ENCODE measurements around the gene HDAC8.

HDAC8 gene

DNA sequence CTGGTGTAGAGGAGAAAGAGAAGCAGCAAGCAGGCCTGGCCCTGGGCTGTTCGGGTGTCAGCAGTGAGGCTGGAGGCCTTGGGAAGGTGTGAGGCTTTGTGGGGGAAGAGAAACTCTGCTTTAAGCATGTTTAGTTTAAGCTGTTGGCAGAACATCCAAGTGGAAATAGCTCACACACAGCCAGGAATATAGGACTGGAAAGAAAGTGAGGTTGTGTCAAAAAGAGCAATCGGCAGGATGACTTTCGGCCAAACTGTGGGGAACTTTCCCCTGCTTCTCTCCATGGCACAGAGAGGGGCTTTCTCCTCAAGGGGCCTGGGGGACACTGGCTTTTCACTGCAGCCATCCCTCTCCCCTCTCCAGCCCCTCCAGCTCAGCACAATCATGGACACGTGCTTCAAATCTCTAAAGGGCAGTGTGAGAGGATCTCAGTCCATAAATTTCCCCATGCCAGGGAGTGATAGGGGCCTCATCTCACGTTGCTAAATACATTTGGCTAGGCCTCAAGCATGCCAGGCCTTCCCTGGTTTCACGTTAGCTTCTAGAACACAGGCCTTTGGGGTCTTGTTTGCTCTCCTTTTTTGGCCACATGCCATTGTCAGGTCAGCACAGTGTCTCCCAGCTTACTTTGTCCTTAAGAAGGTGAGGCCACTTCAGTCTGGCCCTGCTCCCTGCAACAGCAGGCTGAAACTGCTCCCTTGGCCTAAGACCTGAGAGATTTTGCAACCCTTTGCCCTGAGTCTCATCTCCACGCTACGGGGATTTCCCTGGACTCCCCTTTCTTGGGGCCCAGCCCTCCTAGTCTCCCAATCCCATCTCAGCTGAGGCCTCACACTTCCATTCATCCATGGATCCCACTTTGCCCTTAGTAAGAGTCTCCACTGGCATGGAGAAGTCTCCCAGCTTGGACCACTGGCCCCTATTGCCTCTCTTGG, 258.7 kb downstream of the HDAC8 start:
- no peak for DNase-seq

DNA sequence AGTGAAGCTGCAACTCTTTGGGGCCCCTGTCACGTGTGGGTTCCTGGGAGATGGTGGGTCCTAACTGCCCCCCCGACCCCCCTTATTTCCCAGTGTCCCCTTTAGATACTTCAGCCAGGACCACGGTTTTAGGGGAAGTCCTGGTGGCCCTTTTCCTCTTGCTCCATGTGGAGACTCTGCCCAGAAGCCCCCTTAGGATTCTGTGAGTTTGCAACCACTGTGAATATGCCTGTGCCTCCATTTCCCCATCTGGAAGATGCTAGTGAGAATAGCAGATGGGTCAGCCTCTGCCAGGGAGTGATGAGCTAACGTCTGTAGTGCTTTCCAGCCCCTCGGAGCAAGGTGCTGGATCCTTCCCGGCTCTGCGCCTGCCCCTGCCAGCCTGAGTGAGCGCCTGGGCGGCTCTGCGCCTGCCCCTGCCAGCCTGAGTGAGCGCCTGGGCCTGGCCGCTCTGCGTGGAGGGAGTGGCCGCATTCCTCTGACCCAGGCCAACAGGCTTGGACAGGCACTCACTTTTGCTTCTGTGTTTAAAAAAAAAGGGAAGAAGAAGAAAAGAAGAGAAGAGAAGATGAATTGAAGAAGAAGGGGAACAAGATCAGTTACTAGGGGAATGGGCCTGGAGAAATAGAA, 260.2 kb downstream of the HDAC8 start:
- DNase-seq, result no peak

DNA sequence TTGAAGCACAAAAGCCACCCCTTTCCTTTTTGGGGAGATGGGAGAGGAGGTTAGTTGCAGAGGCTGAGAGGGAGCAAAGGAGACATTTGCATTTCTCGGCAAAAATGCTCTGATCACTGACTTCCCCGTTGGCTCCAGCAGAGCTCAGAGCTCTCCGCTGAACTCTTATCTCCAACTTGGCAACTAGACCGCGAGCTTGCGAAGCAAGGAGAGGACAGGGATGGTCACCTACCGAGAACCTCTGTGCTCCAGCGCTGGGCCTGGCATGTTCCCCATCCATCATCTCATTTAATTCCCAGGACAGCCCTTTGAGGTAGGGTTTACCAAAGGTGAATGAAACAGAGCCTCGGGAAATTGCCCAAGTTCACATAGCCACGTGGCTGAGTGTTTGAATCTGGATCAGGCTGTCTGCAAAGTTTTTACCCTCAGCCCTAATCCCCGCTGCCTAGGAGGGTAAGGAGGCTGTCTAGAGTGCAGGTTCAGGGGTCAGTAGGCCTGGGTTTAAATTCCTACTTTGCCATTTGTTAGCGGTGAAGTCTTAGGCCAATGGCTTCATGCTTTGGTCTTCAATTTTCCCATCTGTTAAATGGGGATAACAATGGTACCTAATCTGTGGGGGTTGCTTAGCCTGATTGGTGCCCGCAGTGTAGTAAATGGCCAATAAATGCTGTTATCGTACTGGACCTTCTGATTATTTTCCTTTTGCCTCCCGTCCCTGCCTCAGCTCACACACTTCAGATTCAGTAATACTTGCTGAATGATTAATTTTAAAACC, 263.2 kb downstream of the HDAC8 start:
- no peak for DNase-seq

DNA sequence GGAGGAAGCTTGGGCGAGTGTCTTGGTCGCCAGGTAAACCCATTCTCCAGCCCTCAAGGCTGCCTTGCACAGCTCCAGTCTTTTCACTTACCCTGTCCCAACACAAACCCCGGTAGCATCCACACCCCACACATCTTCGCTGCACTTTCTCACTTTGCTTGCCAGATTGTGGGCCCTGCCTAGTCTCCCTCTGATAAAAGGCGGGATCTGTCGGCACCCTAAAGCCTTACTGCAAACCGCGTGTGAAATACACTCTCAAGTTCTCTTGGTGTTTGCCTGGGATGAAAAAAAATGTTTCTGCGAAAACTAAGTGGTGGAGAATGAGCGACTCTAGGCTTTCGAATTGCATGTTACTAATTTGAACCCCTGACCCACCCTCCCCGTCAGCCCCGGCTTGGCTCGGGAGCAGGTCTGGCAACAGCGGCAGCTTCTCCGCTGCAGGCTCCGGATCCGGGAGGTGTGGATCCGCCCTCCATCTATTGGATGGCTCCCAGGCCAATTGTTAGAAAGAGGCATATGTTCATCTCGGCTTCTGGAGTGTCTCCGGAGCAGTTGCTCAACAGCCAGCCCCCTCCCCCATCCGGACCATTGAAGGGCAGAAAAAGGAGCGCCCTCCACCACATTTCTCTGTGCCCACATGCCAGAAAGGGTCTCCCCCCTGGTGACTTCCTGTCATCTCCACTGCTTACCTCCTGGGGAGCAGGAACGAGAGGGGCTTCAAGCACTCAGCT, 263.9 kb downstream of the HDAC8 start:
- DNase-seq, result no peak

DNA sequence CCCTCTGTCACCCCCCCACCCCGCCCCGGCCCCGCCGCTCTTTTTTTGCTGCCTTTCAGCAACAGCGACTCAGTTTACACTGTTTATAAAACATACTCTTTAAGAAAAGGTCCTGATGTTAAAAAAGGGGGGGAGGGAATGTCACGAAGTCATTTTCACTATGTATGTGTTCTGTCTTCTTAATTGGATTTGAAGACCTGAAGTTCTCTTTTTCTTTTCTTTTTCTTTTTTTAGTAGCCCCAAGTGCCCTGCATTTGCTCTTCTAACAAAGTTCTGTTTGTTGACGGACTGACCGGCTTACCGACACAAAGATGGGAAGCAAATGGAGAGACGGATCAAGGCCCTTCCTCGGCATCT, 264.5 kb downstream of the HDAC8 start:
- DNase-seq, result no peak

DNA sequence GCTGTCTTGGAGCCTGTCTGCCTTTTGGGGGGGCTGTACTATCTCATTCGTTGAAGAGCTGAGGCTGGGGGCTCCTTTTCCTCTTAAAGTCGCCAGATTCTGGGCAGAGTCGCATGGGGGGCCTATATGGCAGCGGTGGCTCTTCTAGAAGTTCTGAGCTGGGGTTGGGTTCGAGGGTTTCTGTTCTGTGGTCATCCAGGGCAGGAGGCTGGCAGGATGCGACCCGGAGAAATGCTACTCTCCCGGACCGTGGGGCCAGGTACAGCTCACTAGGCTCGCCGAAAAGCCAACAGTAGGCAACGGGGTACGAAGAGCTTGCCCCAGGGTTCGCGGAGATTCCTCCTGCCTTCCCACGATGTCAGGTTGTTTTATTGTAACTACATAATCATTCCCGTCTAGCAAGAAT, 265.0 kb downstream of the HDAC8 start:
- no peak for DNase-seq

DNA sequence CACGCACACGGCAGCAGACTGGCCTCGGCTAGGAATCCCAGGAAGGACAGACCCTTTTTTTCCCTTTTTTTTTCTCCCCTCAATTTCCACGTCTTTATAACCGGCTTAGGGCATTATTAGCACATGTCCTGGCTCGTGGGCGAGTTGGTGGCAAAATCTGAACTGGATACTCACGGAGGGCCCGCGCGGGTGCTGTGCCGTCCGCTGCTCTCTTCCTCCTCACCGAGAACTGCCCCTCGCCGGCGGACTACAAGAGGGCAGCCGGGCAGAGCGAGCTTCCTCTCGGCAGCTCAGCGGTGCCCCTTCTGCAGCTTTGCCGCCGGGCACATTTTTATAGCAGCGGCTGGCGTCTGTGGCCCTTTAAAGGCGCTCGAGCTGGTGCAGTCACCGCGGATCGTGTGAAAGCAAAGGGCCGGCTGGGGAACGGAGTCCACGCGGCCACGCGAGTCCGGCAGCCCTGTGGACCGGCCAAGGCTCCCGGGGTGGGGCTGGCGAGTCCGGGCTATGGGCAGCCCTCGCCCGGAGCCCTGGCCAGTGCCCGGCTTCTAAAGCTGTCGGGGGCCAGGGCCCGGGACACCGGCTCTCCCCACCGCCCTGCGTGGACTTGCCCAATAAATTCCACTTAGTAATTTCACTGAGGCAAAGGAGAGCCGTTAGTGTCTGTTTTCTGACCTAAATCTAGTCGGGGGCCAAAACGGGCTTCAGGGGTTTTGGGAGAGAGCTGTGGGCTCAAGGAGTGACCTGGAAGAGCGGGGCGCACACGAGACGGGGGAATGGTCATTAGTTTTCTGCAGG, 265.6 kb downstream of the HDAC8 start:
- DNase-seq, result no peak

DNA sequence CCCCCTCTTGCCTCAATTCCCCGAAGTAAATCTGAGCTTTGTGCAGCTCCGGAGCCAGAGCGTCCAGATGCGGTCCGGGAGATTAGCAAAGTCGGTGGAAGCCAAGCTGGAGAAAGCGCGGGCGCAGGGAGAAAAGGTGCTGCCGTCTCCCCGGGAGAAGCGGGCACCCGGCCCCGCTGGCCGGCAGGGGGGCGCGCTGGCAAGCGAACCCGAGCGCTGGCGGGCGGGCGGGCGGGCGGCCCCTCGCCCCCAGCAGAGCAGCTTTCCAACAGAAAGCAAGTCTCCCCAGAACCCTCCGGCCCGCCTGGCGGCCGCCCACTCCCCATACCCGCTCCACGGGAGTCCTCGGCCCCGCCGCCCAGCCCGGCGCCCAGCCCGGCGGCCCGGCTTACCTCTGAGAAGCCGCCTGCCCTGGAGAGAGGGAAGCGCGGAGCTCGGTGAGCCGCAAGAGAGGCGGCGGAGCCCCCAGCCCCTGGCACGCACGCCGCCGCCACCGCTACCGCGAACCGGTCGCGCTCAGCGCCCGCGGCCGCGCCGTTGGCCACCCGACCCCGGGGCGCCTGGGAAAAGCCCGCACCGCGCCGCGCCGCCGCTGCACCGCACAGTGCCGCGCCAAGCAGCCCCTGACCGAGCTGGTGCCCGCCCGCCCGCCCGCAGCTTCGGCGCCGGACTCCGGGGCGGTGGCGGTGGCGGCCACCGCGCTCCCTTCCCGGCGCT, 266.4 kb downstream of the HDAC8 start:
- DNase-seq, result no peak

DNA sequence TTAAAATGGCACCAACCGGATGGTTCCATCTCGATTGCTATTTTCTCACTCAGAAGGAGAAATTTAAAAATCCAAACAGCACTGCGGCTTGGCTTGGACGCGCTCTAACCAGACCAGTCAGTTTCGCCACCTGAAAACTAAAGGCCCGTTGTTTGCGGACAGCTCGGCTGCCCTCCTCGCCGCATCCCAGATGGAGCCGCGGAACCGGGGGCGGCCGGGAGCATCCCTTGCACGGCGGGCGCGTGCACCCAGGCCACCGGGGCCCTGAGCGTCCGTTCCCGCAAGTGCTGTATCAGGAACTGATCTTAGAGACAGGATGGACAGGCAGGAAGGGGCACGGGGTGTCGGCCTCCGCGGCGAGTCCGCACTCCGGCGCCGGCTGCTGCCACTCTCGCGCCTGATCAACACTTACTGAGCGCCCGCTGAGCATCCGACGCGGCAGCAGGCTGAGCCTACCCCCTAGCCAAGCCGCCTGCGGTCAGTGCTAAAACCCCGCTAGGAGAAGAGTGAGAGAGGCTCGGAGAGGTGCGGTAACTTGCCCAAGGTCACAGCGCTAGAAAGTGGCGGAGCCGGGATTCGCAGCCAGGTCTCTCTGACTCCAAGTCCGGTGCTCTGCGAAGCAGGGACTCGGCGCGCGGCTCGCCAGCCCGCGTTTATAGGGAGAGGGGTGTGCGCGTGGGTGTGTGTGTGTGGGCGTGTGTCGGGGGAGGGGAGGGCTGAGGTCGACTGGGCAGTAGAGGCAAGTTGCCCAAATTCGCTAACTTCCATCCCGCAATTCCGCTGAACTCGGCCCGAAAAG, 267.2 kb downstream of the HDAC8 start, which contains the start of gene CITED1:
Gene CITED1 (minus strand): TSS at position 629 of the 799 bp plus-strand sequence. CDS start 3,045 bp downstream, outside the sequence.
- DNase-seq, result no peak

DNA sequence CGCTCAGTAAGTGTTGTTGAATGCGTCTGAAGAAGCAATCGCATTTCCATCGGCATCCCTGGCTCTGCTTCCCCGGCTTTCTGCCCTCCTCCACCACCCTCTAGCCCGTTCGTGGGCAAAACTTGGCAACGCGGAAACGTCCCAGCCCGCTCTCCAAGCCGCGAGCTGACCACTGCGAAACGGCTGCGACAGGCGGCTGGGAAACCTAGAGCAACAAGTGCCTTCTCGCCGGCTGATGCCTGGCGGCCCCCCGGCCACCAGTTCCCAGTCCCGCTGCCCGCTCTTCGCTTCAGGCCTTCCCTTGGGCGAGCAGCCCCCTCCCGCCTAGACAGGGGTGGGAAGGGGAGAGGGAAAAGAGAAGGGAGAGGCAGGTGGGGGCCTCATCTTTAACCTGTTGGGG, 267.8 kb downstream of the HDAC8 start:
- no peak for DNase-seq

DNA sequence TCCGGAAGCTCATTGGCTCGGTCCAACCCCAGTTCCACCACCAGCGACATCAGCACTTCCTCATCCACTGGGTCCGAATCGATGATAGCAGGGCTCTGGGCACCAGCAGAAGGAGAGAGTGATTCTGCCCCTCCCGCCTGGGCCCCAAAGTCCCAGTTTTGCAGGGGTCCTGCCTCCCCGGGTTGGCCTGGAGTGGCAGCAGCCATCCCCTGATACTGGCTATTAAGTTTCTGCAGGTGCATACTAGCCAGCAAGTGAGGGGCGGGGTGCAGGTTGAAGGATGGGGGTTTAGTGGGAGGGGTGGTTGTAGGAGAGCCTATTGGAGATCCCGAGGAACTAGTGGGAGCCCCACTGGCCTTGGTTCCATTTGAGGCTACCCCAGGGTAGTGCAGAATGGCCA, 270.9 kb downstream of the HDAC8 start:
- DNase-seq, result no peak

DNA sequence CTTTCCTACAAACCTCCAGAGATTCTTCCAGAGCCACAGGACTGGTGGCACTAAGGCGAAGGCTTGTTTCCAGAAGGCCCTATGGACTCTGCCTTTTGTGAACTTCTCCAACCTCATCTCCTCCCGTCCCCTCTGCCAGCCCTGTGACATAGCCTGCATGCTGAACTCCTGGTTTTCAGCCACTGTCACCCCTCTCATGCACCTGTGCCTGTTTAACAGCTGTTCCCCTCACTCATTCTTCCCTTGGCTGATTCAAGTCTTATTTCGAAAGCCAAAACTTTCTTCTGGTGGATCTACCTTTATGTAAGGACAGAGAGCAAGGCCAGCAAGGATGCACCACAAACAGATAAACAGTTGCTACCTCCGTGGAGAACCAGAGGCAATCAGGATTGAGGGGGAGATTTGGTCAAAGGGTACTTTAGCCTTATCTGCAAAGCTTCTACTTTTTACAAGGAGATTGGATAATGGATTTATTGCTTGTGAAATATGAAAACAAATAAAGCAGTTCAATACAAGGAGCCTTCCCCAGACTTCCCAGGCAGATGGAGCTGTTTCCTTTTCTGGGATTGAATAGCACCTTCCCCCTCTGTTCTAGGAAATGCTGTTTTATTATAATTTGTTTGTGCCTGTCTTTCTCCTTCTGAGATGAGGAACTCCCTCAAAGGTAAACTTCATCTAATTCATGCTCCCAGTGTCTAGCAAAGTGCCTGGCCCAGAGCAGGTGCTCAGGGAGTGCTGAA, 272.6 kb downstream of the HDAC8 start:
- no peak for DNase-seq

DNA sequence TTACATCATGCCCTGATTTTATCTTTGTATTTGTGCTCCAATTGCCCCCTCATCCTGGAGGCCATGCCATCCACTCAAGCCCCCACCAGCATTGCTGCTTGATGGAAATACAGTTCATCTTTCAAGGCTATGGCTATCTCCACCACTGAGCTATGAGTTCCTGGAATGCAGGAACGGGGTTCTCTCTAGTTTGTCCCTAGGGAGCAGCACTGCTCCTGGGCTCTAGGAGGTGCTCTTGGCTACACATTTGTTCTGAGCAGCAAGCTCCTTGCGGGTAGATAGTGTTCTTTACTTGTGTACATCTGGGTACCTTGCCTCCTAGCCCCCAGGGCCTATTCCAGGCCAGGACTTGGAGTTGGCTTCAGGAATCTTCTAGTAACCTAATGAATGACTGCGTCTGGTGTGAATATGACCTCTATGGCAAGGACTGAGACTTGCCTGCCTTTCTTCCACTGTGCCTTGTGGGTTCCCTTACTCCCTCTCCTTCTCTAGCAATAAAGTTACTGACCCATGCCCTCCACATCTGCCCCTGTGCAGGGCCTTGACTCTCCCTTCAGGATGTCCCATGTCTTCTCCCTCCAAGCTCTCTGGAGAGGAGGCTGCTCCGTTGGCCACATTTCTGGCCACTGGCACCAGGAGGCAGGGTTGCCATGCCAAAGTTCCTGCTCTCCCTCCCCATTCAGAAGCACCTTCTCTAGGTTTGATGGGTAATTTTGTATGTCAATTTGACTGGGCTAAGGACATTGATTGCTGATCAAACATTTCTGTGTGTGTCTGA, 274.5 kb downstream of the HDAC8 start:
- DNase-seq, result no peak

DNA sequence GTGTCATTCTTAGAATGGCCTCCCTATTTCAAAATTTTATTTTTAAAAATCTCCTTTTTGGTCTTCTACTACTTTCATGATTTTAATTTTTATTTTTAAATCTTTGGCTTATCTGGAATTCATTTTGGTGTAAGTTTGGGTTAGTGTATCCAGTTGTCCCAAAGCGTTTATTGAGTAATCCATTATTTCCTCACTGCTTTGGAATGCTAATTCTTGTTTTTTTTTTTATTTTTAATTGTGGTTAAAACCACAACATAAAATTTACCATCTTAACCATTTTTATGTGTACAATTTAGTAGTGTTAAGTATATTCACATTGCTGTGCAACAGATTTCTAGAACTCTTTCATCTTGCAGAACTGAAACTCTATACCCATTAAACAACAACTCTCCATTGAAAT, 275.7 kb downstream of the HDAC8 start:
- no peak for DNase-seq

DNA sequence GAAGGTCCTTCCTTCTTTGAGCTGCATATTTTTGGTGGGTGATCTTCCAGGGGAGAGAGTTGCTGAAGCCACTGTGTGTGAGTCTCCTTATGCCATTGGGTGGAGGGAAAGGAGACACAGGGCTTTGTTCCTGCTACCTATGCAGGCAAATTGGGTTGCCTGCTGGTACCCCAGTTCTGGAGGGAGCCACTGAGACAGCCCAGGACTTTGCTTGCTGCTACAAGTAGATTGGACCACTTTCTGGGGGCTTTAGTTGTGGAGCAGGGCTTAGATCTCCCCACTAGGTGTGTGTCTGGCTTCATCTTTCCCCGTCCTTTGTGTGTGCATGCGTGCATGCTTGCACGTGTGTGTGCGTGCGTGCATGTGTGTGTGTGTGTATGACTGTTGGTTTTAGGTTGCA, 276.9 kb downstream of the HDAC8 start:
- no peak for DNase-seq

DNA sequence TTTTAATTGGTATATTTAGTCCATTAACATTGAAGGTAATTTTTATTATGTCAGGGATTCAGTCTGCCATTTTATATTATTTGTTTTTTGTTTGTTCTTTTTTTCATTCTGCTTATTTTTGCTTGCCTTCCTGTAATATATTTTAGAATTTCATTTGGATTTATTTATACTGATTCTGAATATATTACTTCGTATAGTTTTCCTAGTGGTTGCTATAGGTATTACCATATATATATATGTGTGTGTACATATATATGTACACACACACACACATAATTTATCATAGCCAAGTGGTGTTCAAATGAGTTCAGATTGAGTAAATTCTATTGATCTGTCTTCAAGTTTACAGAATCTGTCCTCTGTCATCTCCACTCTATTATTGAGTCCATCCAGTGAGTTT, 278.1 kb downstream of the HDAC8 start:
- no peak for DNase-seq

DNA sequence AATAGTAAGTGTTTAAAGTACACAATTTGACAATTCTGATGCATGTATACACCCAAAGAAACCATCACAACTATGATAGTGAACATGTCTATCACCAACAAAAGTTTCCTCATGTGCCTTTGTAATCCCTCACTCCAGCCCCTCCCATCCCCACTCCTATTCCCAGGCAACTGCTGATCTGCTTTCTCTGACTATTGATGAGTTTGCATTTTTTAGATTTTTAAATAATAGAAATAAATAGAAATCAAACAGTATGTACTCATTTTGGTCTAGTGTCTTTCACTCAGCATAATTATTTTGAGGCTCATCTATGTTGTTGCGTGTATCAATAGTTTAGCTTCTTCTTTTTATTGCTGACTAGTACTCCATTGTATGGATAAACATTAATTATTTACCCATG, 290.3 kb downstream of the HDAC8 start:
- DNase-seq, result no peak

DNA sequence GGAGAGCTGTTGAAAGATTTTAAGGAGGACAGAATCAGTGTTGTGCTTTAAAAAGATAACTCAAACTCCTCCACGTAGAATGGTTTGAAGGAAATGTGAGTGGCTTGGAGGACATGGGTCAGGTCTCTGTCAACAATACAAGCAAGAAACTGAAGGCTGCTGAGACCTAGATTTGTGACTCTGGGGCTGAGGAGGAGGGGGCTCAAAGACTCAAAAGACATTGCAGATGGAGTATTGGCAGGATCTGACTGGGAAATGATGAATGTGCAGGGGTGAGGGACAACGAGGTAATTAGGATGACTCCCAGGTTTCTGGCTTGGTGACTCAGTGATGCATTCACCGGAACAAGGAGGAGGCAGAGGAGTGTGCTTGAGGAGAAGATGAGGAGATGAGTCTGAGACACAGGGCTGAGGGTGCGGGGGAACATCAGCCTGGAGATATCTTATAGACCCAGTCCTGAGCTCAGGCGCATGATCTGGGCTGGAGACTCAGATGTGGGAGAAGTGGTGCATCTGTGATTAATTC, 292.3 kb downstream of the HDAC8 start:
- no peak for DNase-seq

All from NCI-H1048 (cell line).